SK-N-SH (cell line): ENCODE results near the gene RTN4RL1. TPM values are rescaled to one million over a fixed set of nuclear protein-coding genes. Genes with fewer than 3 reads are reported as not detected.

Experiments
- CTCF ChIA-PET: fragments of 300-600, 350-600 bp; formaldehyde crosslinking; extraction: SDS; loops from one replicate; lab custom pipeline; 2021; lab: Yijun Ruan, JAX
- POLR2A ChIA-PET: fragments of 350-600 bp; sonication (Branson Sonifier 250); formaldehyde crosslinking; extraction: SDS; loops from one replicate; lab custom pipeline; 2020; ENCODE audit warnings: antibody characterized with exemption, inconsistent platforms; lab: Yijun Ruan, JAX
- DNase-seq: peaks from one replicate; pipeline ENCODE4 v3.0.0; 2012
- H2AFZ ChIP-seq: fragments of 200-600 bp; sonication (generic); 2 replicates; pipeline ENCODE4 v1.8.1; 2016; ENCODE audit warnings: antibody characterized with exemption, mild to moderate bottlenecking, low read depth
- H3F3A ChIP-seq: fragments of 200-600 bp; sonication (generic); replicated peaks from 2 replicates; pipeline ENCODE3; 2016; ENCODE audit warnings: antibody characterized with exemption, mild to moderate bottlenecking; ENCODE audit not compliant: insufficient read depth
- H3K27ac ChIP-seq, 2 experiments: fragments of 200-500 bp in 1 of 2; fragments of 200-600 bp in 1 of 2; sonication (Bioruptor generic) in 1 of 2; sonication (generic), shearing (Covaris generic) in 1 of 2; 2 replicates each; pipeline versions ENCODE4 v1.5.1 to v1.6.1; 2014 to 2016; ENCODE audit warnings: low read depth in 2 of 2, inconsistent platforms in 1 of 2, low read length in 1 of 2, mild to moderate bottlenecking in 1 of 2, mixed read lengths in 1 of 2
- H3K27me3 ChIP-seq: fragments of 200-600 bp; sonication (generic), shearing (Covaris generic); 2 replicates; pipeline ENCODE4 v1.6.1; 2016; ENCODE audit warnings: mixed run types; ENCODE audit not compliant: insufficient read depth
- H3K36me3 ChIP-seq, 2 experiments: fragments of 200-500 bp in 1 of 2; fragments of 200-600 bp in 1 of 2; sonication (Bioruptor generic) in 1 of 2; sonication (generic) in 1 of 2; replicated peaks in 1 of 2; 2 replicates each; pipeline versions ENCODE3 to v1.5.1; 2014 to 2016; ENCODE audit warnings: low read length in 1 of 2, mild to moderate bottlenecking in 1 of 2; ENCODE audit not compliant: insufficient read depth in 2 of 2, control insufficient read depth in 1 of 2
- H3K4me1 ChIP-seq, 2 experiments: fragments of 200-500 bp in 1 of 2; fragments of 200-600 bp in 1 of 2; sonication (Bioruptor generic) in 1 of 2; sonication (generic), shearing (Covaris generic) in 1 of 2; 2 replicates each; pipeline versions ENCODE4 v1.5.1 to v1.6.1; 2014 to 2016; ENCODE audit warnings: low read depth in 1 of 2, low read length in 1 of 2, mixed run types in 1 of 2; ENCODE audit not compliant: insufficient read depth in 2 of 2, control insufficient read depth in 1 of 2
- H3K4me2 ChIP-seq: fragments of 200-600 bp; sonication (generic), shearing (Covaris generic); 2 replicates; pipeline ENCODE4 v1.6.1; 2017; ENCODE audit warnings: mixed run types
- H3K4me3 ChIP-seq, 2 experiments: fragments of 200-500 bp in 1 of 2; fragments of 200-600 bp in 1 of 2; sonication (Bioruptor generic) in 1 of 2; sonication (generic), shearing (Covaris generic) in 1 of 2; 2 replicates each; pipeline versions ENCODE4 v1.5.1 to v1.8.1; 2014 to 2016; ENCODE audit warnings: low read depth in 2 of 2, inconsistent platforms in 1 of 2, low read length in 1 of 2, mild to moderate bottlenecking in 1 of 2, mixed read lengths in 1 of 2, moderate library complexity in 1 of 2
- H3K79me2 ChIP-seq: fragments of 200-600 bp; sonication (generic); 2 replicates; pipeline ENCODE4 v1.8.1; 2017; ENCODE audit warnings: mild to moderate bottlenecking; ENCODE audit not compliant: insufficient read depth
- H3K9ac ChIP-seq: fragments of 200-600 bp; sonication (generic); 2 replicates; pipeline ENCODE4 v1.6.1; 2017; ENCODE audit warnings: mixed run types
- H3K9me2 ChIP-seq: fragments of 200-600 bp; sonication (generic); 2 replicates; pipeline ENCODE4 v1.6.1; 2017; ENCODE audit warnings: mixed run types
- H3K9me3 ChIP-seq: fragments of 200-600 bp; sonication (generic); 2 replicates; pipeline ENCODE4 v1.6.1; 2017; ENCODE audit warnings: mixed run types, mild to moderate bottlenecking, moderate library complexity
- H4K20me1 ChIP-seq: fragments of 200-600 bp; sonication (generic); 2 replicates; pipeline ENCODE4 v1.6.1; 2017; ENCODE audit warnings: mild to moderate bottlenecking, mixed run types; ENCODE audit not compliant: insufficient read depth
- CHD2 ChIP-seq: fragments of 150-350 bp; IDR thresholded peaks from 2 replicates; pipeline ENCODE4 v1.6.1; 2018; ENCODE audit warnings: low read length; ENCODE audit not compliant: partially characterized antibody
- EZH2phosphoT487 ChIP-seq: fragments of 200-600 bp; sonication (generic); IDR thresholded peaks from 2 replicates; pipeline ENCODE4 v1.6.1; 2017; ENCODE audit warnings: low read depth, mixed run types, mild to moderate bottlenecking, antibody characterized with exemption, moderate library complexity, borderline replicate concordance
- FOXJ3 ChIP-seq: sonication (generic); formaldehyde crosslinking; IDR thresholded peaks from 2 replicates; pipeline ENCODE4 v1.5.1; 2020; ENCODE audit warnings: mild to moderate bottlenecking, missing genetic modification reagents
- JUND ChIP-seq: IDR thresholded peaks from 2 replicates; pipeline ENCODE4 v1.4.0; 2012
- MEF2A ChIP-seq: IDR thresholded peaks from 2 replicates; pipeline ENCODE4 v1.4.0; 2012; ENCODE audit warnings: low read depth, borderline replicate concordance
- NRF1 ChIP-seq: IDR thresholded peaks from 2 replicates; pipeline ENCODE4 v1.6.1; 2012; ENCODE audit warnings: low read depth, mild to moderate bottlenecking, low read length
- REST ChIP-seq: IDR thresholded peaks from 2 replicates; pipeline ENCODE4 v1.6.1; 2012; ENCODE audit warnings: mild to moderate bottlenecking, low read depth, low read length, moderate library complexity
- RFX5 ChIP-seq: IDR thresholded peaks from 2 replicates; pipeline ENCODE4 v1.6.1; 2012; ENCODE audit warnings: mild to moderate bottlenecking, improper control_type of control experiment, low read length
- SMC3 ChIP-seq: IDR thresholded peaks from 2 replicates; pipeline ENCODE4 v1.6.1; 2012; ENCODE audit warnings: low read depth, low read length, improper control_type of control experiment
- TEAD4 ChIP-seq: IDR thresholded peaks from 2 replicates; pipeline ENCODE4 v1.4.0; 2012; ENCODE audit warnings: mild to moderate bottlenecking, borderline replicate concordance; ENCODE audit not compliant: insufficient read depth
- ZBTB33 ChIP-seq: IDR thresholded peaks from 2 replicates; pipeline ENCODE4 v1.4.0; 2012; ENCODE audit warnings: low read depth, borderline replicate concordance
- WGBS: methylation state at CpG from one replicate; pipeline ENCODE4 v1.1.6; 2017; ENCODE audit warnings: low lambda C conversion rate; 5-methylcytosine and 5-hydroxymethylcytosine counted together
- polyA plus RNA-seq, 3 experiments: library from polyadenylated mRNA; depleted of rRNA; stranded (reverse); fragments of >200 nt; gene quantifications; 2 replicates each; pipeline ENCODE4 v1.2.3, GENCODE V29; 2012

Gene RTN4RL1
- polyA plus RNA-seq, 1 of the 3 experiments (the other 2 are of a cell fraction) = 0.07 TPM

DNA sequence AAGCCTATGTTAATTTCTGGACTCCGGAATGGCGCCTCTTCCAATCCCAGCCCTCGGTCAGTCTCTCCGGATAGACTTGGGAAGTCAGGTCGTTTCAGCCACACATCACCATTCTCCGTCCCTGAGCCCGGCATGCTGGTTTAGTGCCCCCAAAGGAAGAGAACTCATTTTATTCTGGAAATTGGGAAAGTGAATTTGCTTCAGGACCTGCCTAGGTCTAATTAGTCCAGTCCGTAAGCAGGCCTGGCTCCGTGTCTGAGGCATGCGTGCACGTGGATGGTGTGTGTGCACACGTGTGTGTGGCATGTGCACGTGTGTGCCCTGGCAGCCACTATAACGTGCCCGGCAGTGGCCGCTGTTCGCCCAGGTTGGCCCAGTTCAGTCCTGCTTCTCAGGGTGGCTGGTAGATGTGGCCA is 117.9 kb downstream of the RTN4RL1 start (continued):
- TF ChIP-seq ZBTB33 = no peak
- no peak for TF ChIP-seq EZH2phosphoT487
- TF ChIP-seq CHD2 = no peak

- H3K4me2 ChIP-seq = no peak overlapping the region
- no peaks in the 10 kb centered on the region for H3K27me3 ChIP-seq
- TF ChIP-seq SMC3 (no peak), FOXJ3 (CRISPR knock-in tag) (no peak), JUND (no peak), CHD2 (no peak), RFX5 (no peak), TEAD4 (no peak), ZBTB33 (no peak), MEF2A (no peak), REST (no peak), NRF1 (no peak)
- TF ChIP-seq, all 33 proteins: peak for 0
- Histone ChIP-seq H3K4me3 (no peak overlapping the region), H3K79me2 (no peaks in the 10 kb centered on the region), H3K27ac (no peak overlapping the region), H3K9me3 (no peaks in the 10 kb centered on the region), H4K20me1 (no peaks in the 10 kb centered on the region), H3K4me1 (peaks cover 0 to 19% of the 10 kb centered on the region in 2 experiments; a peak in 1 of 4 replicates), H3F3A (no peaks in the 10 kb centered on the region), H2AFZ (no peak overlapping the region), H3K9ac (no peak overlapping the region), H3K36me3 (no peaks in the 10 kb centered on the region), H3K9me2 (no peaks in the 10 kb centered on the region)
- WGBS = 74% methylated on average over 8 of the region's 8 CpGs
- ChIA-PET POLR2A (no interaction called here), CTCF (interaction anchor here (0.9 to 8.6 kb wide), 9 partner anchors 10 to 338 kb away, joined by 3 to 99 read pairs (median 5); partner anchors contain the start of genes DPH1, OVCA2 and RTN4RL1)
- no peak for DNase-seq
Observed at GRCh38 chr17:1906662-1907101, 118.5 kb downstream of the RTN4RL1 start.
